SU-DHL-6 (cell line): ENCODE results near the gene PCDH18.
"Not testable (repeated sequence)": the region's sequence is repeated elsewhere in the genome, so short reads cannot be mapped to it uniquely, and the experiment has no call there.

ENCODE experiments used
- CTCF ChIP-seq: fragments of 200-600 bp; sonication (generic); IDR thresholded peaks from one replicate; pipeline ENCODE4 v1.5.1; 2017; ENCODE audit warnings: antibody characterized with exemption, mild to moderate bottlenecking, low read length, moderate library complexity; ENCODE audit not compliant: insufficient read depth, poor library complexity, severe bottlenecking
- EZH2phosphoT487 ChIP-seq: fragments of 200-600 bp; sonication (generic), shearing (Covaris generic); conservative IDR thresholded peaks from 2 replicates; pipeline ENCODE4 v1.6.1; 2018; ENCODE audit warnings: mild to moderate bottlenecking, antibody characterized with exemption, low read length, moderate library complexity, mixed read lengths

- TF ChIP-seq CTCF, EZH2phosphoT487: not testable (repeated sequence)
Observed at GRCh38 chr4:137517323-137517722, 15.0 kb downstream of the PCDH18 start.
